ENCODE measurements around the gene GSC2.
A peak's percentile ranks its signal among the peaks of the same experiment; 100 is the strongest.

Gene GSC2

DNA sequence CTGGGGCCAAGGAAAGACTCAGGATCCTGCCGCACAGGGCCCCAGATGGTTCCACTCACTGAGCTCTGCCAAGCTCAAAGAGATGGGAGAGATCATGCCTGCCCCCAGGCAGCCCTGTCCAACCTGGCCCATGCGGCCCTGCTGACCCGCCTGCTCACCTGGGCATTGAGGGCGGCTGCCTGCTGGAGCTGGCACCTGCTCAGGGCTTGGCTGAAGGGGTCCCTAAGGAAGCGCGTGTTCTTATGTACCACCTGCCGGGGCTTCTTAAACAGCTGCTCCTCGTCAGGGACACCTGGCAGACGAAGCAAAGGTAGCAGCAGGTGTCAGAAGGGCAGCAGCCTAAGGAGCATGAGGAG is 11.1 kb downstream of the GSC2 start:
- no peaks in the 10 kb centered on the region for H3K27me3 Mint-ChIP-seq
- peaks cover 42 to 51% of the 10 kb centered on the region in 2 donors for H3K36me3 Mint-ChIP-seq
- H3K4me3 Mint-ChIP-seq = no peak overlapping the region
- ATAC-seq (replicated peaks) = no peak
- no peak overlapping the region for H3K27ac Mint-ChIP-seq
- no peaks in the 10 kb centered on the region for H3K9me3 Mint-ChIP-seq
- H3K4me1 Mint-ChIP-seq = peaks cover 6 to 13% of the 10 kb centered on the region in 2 donors
- DNase-seq = no peak

GRCh38 chr22:19138217-19139000 is 11.7 kb downstream of the GSC2 start:
- Mint-ChIP-seq H3K4me1 (peaks cover 2 to 9% of the 10 kb centered on the region in 2 donors), H3K9me3 (no peaks in the 10 kb centered on the region), H3K27ac (no peak overlapping the region), H3K27me3 (no peaks in the 10 kb centered on the region), H3K4me3 (no peak overlapping the region), H3K36me3 (peaks cover 43 to 52% of the 10 kb centered on the region in 2 donors)
- DNase-seq (no peak), ATAC-seq (replicated peaks) (no peak)

GRCh38 chr22:19137384-19138216 is 12.5 kb downstream of the GSC2 start:
- H3K27me3 Mint-ChIP-seq = no peaks in the 10 kb centered on the region
- no peaks in the 10 kb centered on the region for H3K9me3 Mint-ChIP-seq
- H3K27ac Mint-ChIP-seq = no peak overlapping the region
- DNase-seq = no peak
- peaks cover 47 to 60% of the 10 kb centered on the region in 2 donors for H3K36me3 Mint-ChIP-seq
- no peak for ATAC-seq (replicated peaks)
- H3K4me3 Mint-ChIP-seq = no peak overlapping the region
- H3K4me1 Mint-ChIP-seq = peaks cover 2 to 14% of the 10 kb centered on the region in 2 donors

GRCh38 chr22:19136915-19137314 is 13.2 kb downstream of the GSC2 start:
- peaks cover 2 to 14% of the 10 kb centered on the region in 2 donors for H3K4me1 Mint-ChIP-seq
- no peak overlapping the region for H3K4me3 Mint-ChIP-seq
- no peak for DNase-seq
- no peaks in the 10 kb centered on the region for H3K9me3 Mint-ChIP-seq
- H3K27me3 Mint-ChIP-seq = no peaks in the 10 kb centered on the region
- H3K36me3 Mint-ChIP-seq = peaks cover 51 to 66% of the 10 kb centered on the region in 2 donors
- no peak for ATAC-seq (replicated peaks)
- peak overlapping the region; percentile 68 for H3K27ac Mint-ChIP-seq

- DNase-seq (no peak), ATAC-seq (replicated peaks) (no peak)
- no peak overlapping the region for H3K4me3 Mint-ChIP-seq
- peaks cover 2 to 14% of the 10 kb centered on the region in 2 donors for H3K4me1 Mint-ChIP-seq
- no peaks in the 10 kb centered on the region for H3K27me3 Mint-ChIP-seq
- peaks cover 50 to 64% of the 10 kb centered on the region in 2 donors for H3K36me3 Mint-ChIP-seq
- H3K9me3 Mint-ChIP-seq = no peaks in the 10 kb centered on the region
- H3K27ac Mint-ChIP-seq = no peak overlapping the region
These were observed 15.2 kb downstream of the GSC2 start for GRCh38 chr22:19134874-19135273.

GRCh38 chr22:19134176-19134831 is 15.8 kb downstream of the GSC2 start:
- Mint-ChIP-seq H3K9me3 (no peaks in the 10 kb centered on the region), H3K4me3 (no peak overlapping the region), H3K36me3 (peaks cover 44 to 59% of the 10 kb centered on the region in 2 donors), H3K27me3 (no peaks in the 10 kb centered on the region), H3K27ac (peak overlapping the region; percentile 78), H3K4me1 (peaks cover 2 to 14% of the 10 kb centered on the region in 2 donors)
- DNase-seq = no peak
- no peak for ATAC-seq (replicated peaks)

DNA sequence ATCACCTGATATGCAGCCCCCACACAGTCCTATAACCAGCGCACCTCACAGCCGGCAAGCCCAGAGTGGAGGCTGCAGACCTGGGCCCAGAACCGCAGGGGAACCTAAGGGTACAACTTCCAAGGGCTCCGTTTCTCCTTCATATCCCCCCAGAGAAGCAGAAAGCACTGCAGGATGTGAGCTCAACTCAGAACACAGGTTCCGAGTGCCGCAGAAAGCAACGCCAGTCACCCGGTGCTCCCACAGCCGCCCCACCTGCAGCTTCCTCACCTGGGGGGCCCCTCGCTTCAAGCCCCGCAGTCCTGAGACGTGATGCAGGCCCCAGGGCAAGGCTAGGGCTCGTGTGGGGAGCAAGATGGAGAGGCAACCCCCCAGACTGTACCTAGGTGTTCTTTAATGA is 16.5 kb downstream of the GSC2 start:
- no peak overlapping the region for H3K4me3 Mint-ChIP-seq
- H3K4me1 Mint-ChIP-seq = peaks cover 5 to 14% of the 10 kb centered on the region in 2 donors
- H3K9me3 Mint-ChIP-seq = no peaks in the 10 kb centered on the region
- no peaks in the 10 kb centered on the region for H3K27me3 Mint-ChIP-seq
- peaks cover 37 to 51% of the 10 kb centered on the region in 2 donors for H3K36me3 Mint-ChIP-seq
- no peak for ATAC-seq (replicated peaks)
- no peak for DNase-seq
- no peak overlapping the region for H3K27ac Mint-ChIP-seq

- Mint-ChIP-seq H3K4me1 (peaks cover 5 to 14% of the 10 kb centered on the region in 2 donors), H3K36me3 (peaks cover 37 to 51% of the 10 kb centered on the region in 2 donors), H3K9me3 (no peaks in the 10 kb centered on the region), H3K27ac (peak overlapping the region; percentile 59), H3K4me3 (no peak overlapping the region), H3K27me3 (no peaks in the 10 kb centered on the region)
- DNase-seq (no peak), ATAC-seq (replicated peaks) (no peak)
These were observed 17.2 kb downstream of the GSC2 start for GRCh38 chr22:19132693-19133400.

DNA sequence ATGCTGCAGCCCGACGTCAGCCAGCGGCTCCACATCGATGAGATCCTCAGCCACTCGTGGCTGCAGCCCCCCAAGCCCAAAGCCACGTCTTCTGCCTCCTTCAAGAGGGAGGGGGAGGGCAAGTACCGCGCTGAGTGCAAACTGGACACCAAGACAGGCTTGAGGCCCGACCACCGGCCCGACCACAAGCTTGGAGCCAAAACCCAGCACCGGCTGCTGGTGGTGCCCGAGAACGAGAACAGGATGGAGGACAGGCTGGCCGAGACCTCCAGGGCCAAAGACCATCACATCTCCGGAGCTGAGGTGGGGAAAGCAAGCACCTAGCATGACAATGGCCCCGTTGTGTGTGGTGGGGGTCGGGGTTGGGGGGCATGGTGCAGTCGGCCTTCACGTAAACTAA is 17.9 kb downstream of the GSC2 start:
- H3K36me3 Mint-ChIP-seq = peaks cover 37 to 50% of the 10 kb centered on the region in 2 donors
- no peak overlapping the region for H3K27ac Mint-ChIP-seq
- DNase-seq (no peak), ATAC-seq (replicated peaks) (no peak)
- no peaks in the 10 kb centered on the region for H3K9me3 Mint-ChIP-seq
- H3K4me3 Mint-ChIP-seq = no peak overlapping the region
- no peaks in the 10 kb centered on the region for H3K27me3 Mint-ChIP-seq
- peaks cover 5 to 14% of the 10 kb centered on the region in 2 donors for H3K4me1 Mint-ChIP-seq

DNA sequence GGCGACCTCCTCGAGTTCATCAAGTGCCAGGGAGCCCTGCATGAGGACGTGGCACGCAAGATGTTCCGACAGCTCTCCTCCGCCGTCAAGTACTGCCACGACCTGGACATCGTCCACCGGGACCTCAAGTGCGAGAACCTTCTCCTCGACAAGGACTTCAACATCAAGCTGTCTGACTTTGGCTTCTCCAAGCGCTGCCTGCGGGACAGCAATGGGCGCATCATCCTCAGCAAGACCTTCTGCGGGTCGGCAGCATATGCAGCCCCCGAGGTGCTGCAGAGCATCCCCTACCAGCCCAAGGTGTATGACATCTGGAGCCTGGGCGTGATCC is 18.4 kb downstream of the GSC2 start:
- Mint-ChIP-seq H3K4me1 (peaks cover 5 to 14% of the 10 kb centered on the region in 2 donors), H3K27ac (no peak overlapping the region), H3K27me3 (no peaks in the 10 kb centered on the region), H3K4me3 (no peak overlapping the region), H3K9me3 (no peaks in the 10 kb centered on the region), H3K36me3 (peaks cover 32 to 45% of the 10 kb centered on the region in 2 donors)
- ATAC-seq (replicated peaks) = no peak
- DNase-seq = no peak

DNA sequence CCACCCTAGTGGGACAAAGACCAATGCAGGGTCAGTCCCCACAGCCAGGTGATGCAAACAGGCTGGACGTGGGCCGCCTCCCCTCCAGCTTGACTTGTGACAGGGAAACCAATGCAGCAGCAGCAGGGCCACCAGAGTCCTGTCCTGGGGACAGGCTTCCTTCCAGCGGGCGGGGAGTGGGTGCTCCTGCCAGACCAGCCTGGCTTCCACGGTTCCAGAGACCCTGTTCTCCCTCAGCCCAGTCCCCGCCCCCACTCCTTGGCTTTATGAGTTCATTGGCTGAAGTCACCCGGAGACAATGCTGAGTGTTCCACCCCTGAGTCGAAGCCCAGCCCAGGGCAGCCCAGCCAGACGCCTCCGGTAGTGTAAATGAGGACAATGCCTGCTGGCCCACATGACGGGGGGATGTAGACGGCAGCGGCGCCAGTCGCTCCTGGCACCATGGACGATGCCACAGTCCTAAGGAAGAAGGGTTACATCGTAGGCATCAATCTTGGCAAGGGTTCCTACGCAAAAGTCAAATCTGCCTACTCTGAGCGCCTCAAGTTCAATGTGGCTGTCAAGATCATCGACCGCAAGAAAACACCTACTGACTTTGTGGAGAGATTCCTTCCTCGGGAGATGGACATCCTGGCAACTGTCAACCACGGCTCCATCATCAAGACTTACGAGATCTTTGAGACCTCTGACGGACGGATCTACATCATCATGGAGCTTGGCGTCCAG is 19.0 kb downstream of the GSC2 start, which contains the start of gene TSSK2:
TSS of gene TSSK2 (plus strand) at position 350 of the 726 bp plus-strand sequence. CDS start at position 442, 92 bp downstream.
- ATAC-seq (replicated peaks) = no peak
- DNase-seq = no peak
- Mint-ChIP-seq H3K9me3 (no peaks in the 10 kb centered on the region), H3K4me1 (peaks cover 5 to 14% of the 10 kb centered on the region in 2 donors), H3K36me3 (peaks cover 27 to 40% of the 10 kb centered on the region in 2 donors), H3K27ac (no peak within 1 kb of the TSS), H3K4me3 (no peak within 1 kb of the TSS), H3K27me3 (no peaks in the 10 kb centered on the region)

- Mint-ChIP-seq H3K4me1 (peaks cover 5 to 14% of the 10 kb centered on the region in 2 donors), H3K36me3 (peaks cover 22 to 31% of the 10 kb centered on the region in 2 donors), H3K27me3 (no peaks in the 10 kb centered on the region), H3K27ac (no peak overlapping the region), H3K9me3 (no peaks in the 10 kb centered on the region), H3K4me3 (no peak overlapping the region)
- no peak for ATAC-seq (replicated peaks)
- DNase-seq = no peak
These were observed 20.2 kb downstream of the GSC2 start for GRCh38 chr22:19129871-19130270.

DNA sequence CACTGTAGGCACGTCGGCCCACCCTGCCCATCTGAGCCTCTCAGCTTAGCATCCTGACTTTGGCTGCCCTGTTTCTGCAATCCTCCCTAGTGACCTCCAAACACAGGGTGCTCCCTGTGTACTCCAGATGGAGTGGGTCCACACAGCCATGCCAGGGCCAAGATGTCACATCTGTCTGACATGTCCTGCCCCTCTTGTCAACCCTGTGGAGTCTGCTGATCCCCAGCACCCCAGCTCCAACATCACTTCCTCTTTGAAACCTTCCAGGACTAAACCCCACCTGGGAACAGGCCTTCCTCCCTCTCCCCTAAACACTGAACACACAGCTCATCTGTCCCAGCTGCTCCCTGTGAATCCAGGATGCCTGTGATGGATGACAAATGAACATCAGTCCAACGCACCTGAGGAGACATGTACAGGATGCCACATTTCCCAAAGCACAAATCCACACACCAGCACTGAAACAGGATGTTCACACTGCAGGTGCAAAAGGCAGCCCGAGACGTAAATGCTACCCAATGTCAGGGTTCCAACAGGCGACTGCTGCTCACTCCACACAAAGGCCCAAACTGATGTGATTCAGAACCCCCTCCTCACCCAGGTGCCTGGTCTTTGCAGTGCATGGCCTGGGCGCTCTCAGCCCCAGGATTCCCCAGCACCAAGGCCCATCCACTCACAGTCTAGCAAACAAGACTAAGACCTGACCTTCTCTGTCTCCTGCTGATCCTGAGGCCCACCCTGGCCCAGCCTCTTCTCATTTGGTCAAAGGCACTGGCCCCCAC is 21.0 kb downstream of the GSC2 start:
- Mint-ChIP-seq H3K27me3 (no peaks in the 10 kb centered on the region), H3K27ac (no peak overlapping the region), H3K9me3 (no peaks in the 10 kb centered on the region), H3K36me3 (peaks cover 18 to 27% of the 10 kb centered on the region in 2 donors), H3K4me1 (peaks cover 5 to 11% of the 10 kb centered on the region in 2 donors), H3K4me3 (no peak overlapping the region)
- DNase-seq (no peak), ATAC-seq (replicated peaks) (no peak)

All from stimulated activated naive B cell treated with anti-CD40 and anti-IgM and Interleukin-4, amounts not matched to agents 10 μg/mL and 1 μg/mL and 100 μg/mL, for 72 hours (primary cell).